HG03025 (cell line): ENCODE measurements around the gene KRT86.

Source experiments
- ATAC-seq: cut with Tn5 transposase; IDR thresholded peaks from one replicate; pipeline ENCODE4 v1.9.1; 2021; ENCODE audit warnings: mild to moderate bottlenecking, moderate library complexity; ENCODE audit not compliant: unreplicated experiment, low FRiP score

KRT86 gene

GRCh38 chr12:52263761-52264434 lies 10.5 kb upstream of the KRT86 start:
- no peak for ATAC-seq

GRCh38 chr12:52264435-52264825 lies 10.0 kb upstream of the KRT86 start:
- no peak for ATAC-seq

- ATAC-seq, result no peak
Observed at GRCh38 chr12:52266514-52266913, 7.9 kb upstream of the KRT86 start.

- ATAC-seq, result no peak
Observed at GRCh38 chr12:52267266-52267665, 7.2 kb upstream of the KRT86 start.

GRCh38 chr12:52267699-52268098 lies 6.7 kb upstream of the KRT86 start:
- no peak for ATAC-seq

- ATAC-seq, result no peak
Observed at GRCh38 chr12:52268212-52268611, 6.2 kb upstream of the KRT86 start.

- no peak for ATAC-seq
Observed at GRCh38 chr12:52270541-52271070, 3.8 kb upstream of the KRT86 start.

GRCh38 chr12:52271158-52271557 lies 3.3 kb upstream of the KRT86 start:
- no peak for ATAC-seq

GRCh38 chr12:52275686-52276085 lies 1.2 kb downstream of the KRT86 start:
- ATAC-seq, result no peak

GRCh38 chr12:52277486-52278245 lies 3.2 kb downstream of the KRT86 start:
- ATAC-seq, result no peak

- no peak for ATAC-seq
Observed at GRCh38 chr12:52278575-52279421, 4.4 kb downstream of the KRT86 start.

GRCh38 chr12:52279422-52280318 lies 5.2 kb downstream of the KRT86 start:
- no peak for ATAC-seq

- no peak for ATAC-seq
Observed at GRCh38 chr12:52280319-52280795, 5.9 kb downstream of the KRT86 start.

- ATAC-seq, result no peak
Observed at GRCh38 chr12:52280796-52281560, 6.5 kb downstream of the KRT86 start.

- no peak for ATAC-seq
Observed at GRCh38 chr12:52284562-52285171, 10.2 kb downstream of the KRT86 start.

- ATAC-seq, result no peak
Observed at GRCh38 chr12:52285172-52285745, 10.8 kb downstream of the KRT86 start.

- ATAC-seq, result no peak
Observed at GRCh38 chr12:52285851-52286530, 11.5 kb downstream of the KRT86 start.
